OCI-LY1 (cell line): ENCODE results near the gene NODAL.
A peak's percentile ranks its signal among the peaks of the same experiment; 100 is the strongest.
"Not testable (repeated sequence)": the region's sequence is repeated elsewhere in the genome, so short reads cannot be mapped to it uniquely, and the experiment has no call there.

Experiments used
- H2AFZ ChIP-seq: fragments of 200-600 bp; sonication (generic), shearing (Covaris generic); 2 replicates; pipeline ENCODE4 v1.6.0; 2014; ENCODE audit warnings: antibody characterized with exemption, mild to moderate bottlenecking, low read length
- H3F3A ChIP-seq: fragments of 200-600 bp; sonication (generic), shearing (Covaris generic); 2 replicates; pipeline ENCODE4 v1.6.0; 2014; ENCODE audit warnings: mild to moderate bottlenecking, antibody characterized with exemption, low read length, moderate library complexity; ENCODE audit not compliant: insufficient read depth
- H3K27ac ChIP-seq: fragments of 200-600 bp; sonication (generic); 2 replicates; pipeline ENCODE4 v1.5.1; 2014; ENCODE audit warnings: low read length, mixed run types, mild to moderate bottlenecking, low read depth; ENCODE audit not compliant: poor library complexity, severe bottlenecking
- H3K27me3 ChIP-seq: fragments of 200-600 bp; sonication (generic); 2 replicates; pipeline ENCODE4 v1.6.0; 2014; ENCODE audit warnings: antibody characterized with exemption, mild to moderate bottlenecking, low read length, moderate library complexity; ENCODE audit not compliant: insufficient read depth
- H3K36me3 ChIP-seq: fragments of 200-600 bp; sonication (generic); 2 replicates; pipeline ENCODE4 v1.6.1; 2014; ENCODE audit warnings: mild to moderate bottlenecking, antibody characterized with exemption, low read length, moderate library complexity, mixed read lengths; ENCODE audit not compliant: insufficient read depth
- H3K4me1 ChIP-seq: fragments of 200-600 bp; sonication (generic); 2 replicates; pipeline ENCODE4 v1.5.1; 2014; ENCODE audit warnings: mild to moderate bottlenecking, low read length, moderate library complexity; ENCODE audit not compliant: insufficient read depth, severe bottlenecking
- H3K4me2 ChIP-seq: fragments of 200-600 bp; sonication (generic), shearing (Covaris generic); 2 replicates; pipeline ENCODE4 v1.6.1; 2014; ENCODE audit warnings: low read length
- H3K4me3 ChIP-seq: fragments of 200-600 bp; sonication (generic); 2 replicates; pipeline ENCODE4 v1.5.1; 2014; ENCODE audit warnings: low read length, low read depth, mild to moderate bottlenecking, mixed read lengths; ENCODE audit not compliant: poor library complexity, severe bottlenecking
- H3K79me2 ChIP-seq: fragments of 200-600 bp; shearing (Covaris generic); 2 replicates; pipeline ENCODE4 v1.6.1; 2016; ENCODE audit warnings: mixed run types, low read length, mixed read lengths; ENCODE audit not compliant: insufficient read depth
- H3K9ac ChIP-seq: fragments of 200-600 bp; sonication (generic), shearing (Covaris generic); 2 replicates; pipeline ENCODE4 v1.6.1; 2014; ENCODE audit warnings: mild to moderate bottlenecking, low read length, mixed read lengths
- H3K9me2 ChIP-seq: fragments of 200-600 bp; sonication (generic), shearing (Covaris generic); 2 replicates; pipeline ENCODE4 v1.6.1; 2014; ENCODE audit warnings: low read depth, mild to moderate bottlenecking, low read length, mixed read lengths
- H3K9me3 ChIP-seq: fragments of 200-600 bp; shearing (Covaris generic); 2 replicates; pipeline ENCODE4 v1.6.1; 2014; ENCODE audit warnings: low read length, mixed read lengths
- H4K20me1 ChIP-seq: fragments of 200-600 bp; sonication (generic), shearing (Covaris generic); 2 replicates; pipeline ENCODE4 v1.6.0; 2016; ENCODE audit warnings: mild to moderate bottlenecking, low read length; ENCODE audit not compliant: insufficient read depth
- EZH2 ChIP-seq: fragments of 200-600 bp; sonication (generic), shearing (Covaris generic); IDR thresholded peaks from 2 replicates; pipeline ENCODE4 v1.8.0; 2017; ENCODE audit warnings: borderline replicate concordance, mixed run types, mild to moderate bottlenecking, antibody characterized with exemption, low read length, moderate library complexity, mixed read lengths
- TF ChIP-seq, protein P1 (sequence below): fragments of 200-600 bp; sonication (generic), shearing (Covaris generic); IDR thresholded peaks from 2 replicates; pipeline ENCODE4 v1.5.1; 2017; ENCODE audit warnings: mild to moderate bottlenecking, antibody characterized with exemption, low read length, moderate library complexity, mixed read lengths

The NODAL gene

DNA sequence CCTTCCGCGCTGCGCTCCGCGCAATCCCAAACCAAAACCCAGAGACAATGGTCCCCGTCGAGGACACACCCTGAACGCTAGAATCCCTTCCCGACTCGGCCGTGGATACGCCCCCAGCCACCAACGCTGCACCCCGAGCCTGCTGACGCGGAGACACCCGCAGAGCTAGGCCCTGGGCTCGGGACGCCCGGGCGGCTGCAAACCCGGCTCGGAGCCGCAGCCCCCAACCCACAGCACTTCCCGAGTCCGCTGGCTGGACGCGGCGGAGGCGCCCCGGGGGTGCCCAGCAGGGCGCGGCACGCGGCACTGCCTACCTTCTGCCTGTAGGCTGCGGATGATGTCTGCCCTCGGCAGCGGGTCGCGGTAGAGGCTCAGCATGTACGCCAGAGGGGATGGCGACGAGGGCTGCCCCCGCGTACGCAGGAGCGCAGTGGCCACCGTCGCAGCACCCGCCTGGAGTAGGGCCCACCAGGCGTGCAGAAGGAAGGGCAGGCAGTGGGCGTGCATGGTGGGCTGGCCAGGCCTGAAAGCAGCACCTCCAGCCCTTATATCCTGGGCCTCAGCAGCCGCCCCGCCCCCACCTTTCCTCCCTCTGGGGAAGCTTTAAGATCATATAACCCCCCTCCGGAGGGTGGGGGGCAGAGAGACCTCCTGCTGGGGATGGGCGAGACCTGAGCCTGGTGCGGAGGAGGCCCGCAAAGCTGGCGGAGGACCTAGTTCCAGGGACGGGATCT, at the start of gene NODAL:
NODAL (minus strand) TSS at position 521 of the 734 bp plus-strand sequence; CDS start at position 507, 14 bp downstream.
- Histone ChIP-seq H3K4me3 (no peak within 1 kb of the TSS), H4K20me1 (no peaks in the 10 kb centered on the region), H3K9me3 (no peaks in the 10 kb centered on the region), H3K27me3 (peaks cover 3% of the 10 kb centered on the region; the same call in 1 of the 2 replicates), H3K4me2 (no peak within 1 kb of the TSS), H3K9me2 (no peaks in the 10 kb centered on the region), H3K9ac (no peak within 1 kb of the TSS), H3K4me1 (no peaks in the 10 kb centered on the region), H3K27ac (no peak within 1 kb of the TSS), H3F3A (no peaks in the 10 kb centered on the region), H2AFZ (no peak within 1 kb of the TSS), H3K79me2 (no peaks in the 10 kb centered on the region), H3K36me3 (no peaks in the 10 kb centered on the region)
- TF ChIP-seq EZH2, result no peak
- TF ChIP-seq, protein P1, sequence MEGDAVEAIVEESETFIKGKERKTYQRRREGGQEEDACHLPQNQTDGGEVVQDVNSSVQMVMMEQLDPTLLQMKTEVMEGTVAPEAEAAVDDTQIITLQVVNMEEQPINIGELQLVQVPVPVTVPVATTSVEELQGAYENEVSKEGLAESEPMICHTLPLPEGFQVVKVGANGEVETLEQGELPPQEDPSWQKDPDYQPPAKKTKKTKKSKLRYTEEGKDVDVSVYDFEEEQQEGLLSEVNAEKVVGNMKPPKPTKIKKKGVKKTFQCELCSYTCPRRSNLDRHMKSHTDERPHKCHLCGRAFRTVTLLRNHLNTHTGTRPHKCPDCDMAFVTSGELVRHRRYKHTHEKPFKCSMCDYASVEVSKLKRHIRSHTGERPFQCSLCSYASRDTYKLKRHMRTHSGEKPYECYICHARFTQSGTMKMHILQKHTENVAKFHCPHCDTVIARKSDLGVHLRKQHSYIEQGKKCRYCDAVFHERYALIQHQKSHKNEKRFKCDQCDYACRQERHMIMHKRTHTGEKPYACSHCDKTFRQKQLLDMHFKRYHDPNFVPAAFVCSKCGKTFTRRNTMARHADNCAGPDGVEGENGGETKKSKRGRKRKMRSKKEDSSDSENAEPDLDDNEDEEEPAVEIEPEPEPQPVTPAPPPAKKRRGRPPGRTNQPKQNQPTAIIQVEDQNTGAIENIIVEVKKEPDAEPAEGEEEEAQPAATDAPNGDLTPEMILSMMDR, result no peak

DNA sequence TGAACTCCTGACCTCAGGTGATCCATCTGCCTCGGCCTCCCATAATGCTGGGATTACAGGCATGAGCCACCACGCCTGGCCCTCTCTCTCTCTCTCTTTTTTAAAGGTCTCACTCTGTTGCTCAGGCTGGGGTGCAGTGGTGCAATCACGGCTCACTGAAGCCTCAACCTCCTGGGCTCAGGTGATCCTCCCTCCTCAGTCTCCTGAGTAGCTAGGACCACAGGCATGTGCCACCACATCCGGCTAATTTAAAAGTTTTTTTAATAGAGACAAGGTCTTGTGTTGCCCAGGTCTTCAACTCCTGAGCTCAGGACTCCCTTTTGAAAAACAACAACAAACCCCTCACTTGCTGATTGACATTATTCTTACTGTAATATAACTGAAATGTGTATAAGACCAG, 48.7 kb upstream of the NODAL start:
- H3K27ac ChIP-seq, result peak overlapping the region; percentile 100
- H3K9me2 ChIP-seq, result no peaks in the 10 kb centered on the region
- H3K4me1 ChIP-seq, result peaks cover 96% of the 10 kb centered on the region
- TF ChIP-seq, protein P1, result no peak
- TF ChIP-seq EZH2, result no peak
- no peak overlapping the region for H2AFZ ChIP-seq
- peaks cover 40% of the 10 kb centered on the region for H3K36me3 ChIP-seq
- no peaks in the 10 kb centered on the region for H3K9me3 ChIP-seq
- peaks cover 17% of the 10 kb centered on the region for H3F3A ChIP-seq
- H4K20me1 ChIP-seq, result no peaks in the 10 kb centered on the region
- H3K4me2 ChIP-seq, result peak overlapping the region; percentile 68
- H3K9ac ChIP-seq, result peak overlapping the region; percentile 67
- peaks cover 23% of the 10 kb centered on the region for H3K79me2 ChIP-seq
- no peaks in the 10 kb centered on the region for H3K27me3 ChIP-seq
- peak overlapping the region; percentile 29 for H3K4me3 ChIP-seq

GRCh38 chr10:70487824-70488223, 46.3 kb upstream of the NODAL start:
- H3K9ac ChIP-seq, result no peak overlapping the region
- TF ChIP-seq, protein P1, result no peak
- TF ChIP-seq EZH2, result no peak
- no peak overlapping the region for H3K4me3 ChIP-seq
- H3K4me1 ChIP-seq, result peaks cover 91% of the 10 kb centered on the region
- H3K4me2 ChIP-seq, result no peak overlapping the region
- peaks cover 14% of the 10 kb centered on the region for H3K79me2 ChIP-seq
- H2AFZ ChIP-seq, result no peak overlapping the region
- H3K27me3 ChIP-seq, result no peaks in the 10 kb centered on the region
- H3K27ac ChIP-seq, result peak overlapping the region; percentile 100
- H4K20me1 ChIP-seq, result no peaks in the 10 kb centered on the region
- no peaks in the 10 kb centered on the region for H3K9me3 ChIP-seq
- H3F3A ChIP-seq, result peaks cover 17% of the 10 kb centered on the region
- H3K9me2 ChIP-seq, result no peaks in the 10 kb centered on the region
- peaks cover 61% of the 10 kb centered on the region for H3K36me3 ChIP-seq

- Histone ChIP-seq H3K36me3 (peaks cover 79% of the 10 kb centered on the region), H3K4me1 (peaks cover 84% of the 10 kb centered on the region), H3K79me2 (peaks cover 32% of the 10 kb centered on the region), H3K27ac (peak overlapping the region; percentile 96)
- H3K9me2 ChIP-seq, H3K9ac ChIP-seq, H4K20me1 ChIP-seq, H3K9me3 ChIP-seq, H2AFZ ChIP-seq, H3K27me3 ChIP-seq, H3K4me3 ChIP-seq, H3K4me2 ChIP-seq, H3F3A ChIP-seq: not testable (repeated sequence)
Observed at GRCh38 chr10:70483872-70484271, 42.4 kb upstream of the NODAL start.
